HCT116 (cell line): ENCODE measurements around the gene FURIN. TPM values are rescaled to one million over a fixed set of nuclear protein-coding genes. Genes with fewer than 3 reads are reported as not detected.
A peak's percentile ranks its signal among the peaks of the same experiment; 100 is the strongest.

Experiments used
- ATAC-seq: fragments of 200-7000 bp; cut with Tn5 transposase; 2 replicates; pipeline ENCODE4 v1.9.1; 2020; ENCODE audit warnings: mild to moderate bottlenecking, moderate library complexity
- BruUV-seq: library from RNA; stranded (reverse); fragments of 400-500 nt; replicated peaks from 2 replicates; lab custom pipeline; 2021; lab: Mats Ljungman, UMichigan
- CTCF ChIA-PET: fragments of 300-600 bp; sonication (Branson Sonifier 250); formaldehyde crosslinking; loops from one replicate; lab custom pipeline; 2021; ENCODE audit warnings: antibody characterized with exemption; lab: Charles Lee
- POLR2A ChIA-PET: fragments of 300-600, 350-600 bp; sonication (Branson Sonifier 250); formaldehyde crosslinking; loops from one replicate; lab custom pipeline; 2021; ENCODE audit warnings: antibody characterized with exemption; lab: Charles Lee
- RAD21 ChIA-PET, 2 experiments: fragments of 300-600 bp; sonication (Branson Sonifier 250); formaldehyde crosslinking; loops; one replicate each; lab custom pipeline; 2023; ENCODE audit warnings: low total read pairs in 2 of 2; ENCODE audit not compliant: uncharacterized antibody in 2 of 2, unreplicated experiment in 2 of 2, low non-redundant PET in 1 of 2; lab: Charles Lee
- DNase-seq: peaks from one replicate; pipeline ENCODE4 v3.0.0-alpha.2; 2010; ENCODE audit warnings: low read depth, low spot score
- H2AFZ ChIP-seq: fragments of 200-600 bp; shearing (Covaris generic), sonication (generic); 2 replicates; pipeline ENCODE4 v1.6.1; 2017; ENCODE audit warnings: low read depth, mixed run types, mixed read lengths, antibody characterized with exemption, low read length; ENCODE audit not compliant: poor library complexity, severe bottlenecking
- H3K27ac ChIP-seq: 2 replicates; pipeline ENCODE4 v1.5.1; 2012; ENCODE audit warnings: low read depth, low read length
- H3K27me3 ChIP-seq: fragments of 200-600 bp; sonication (generic); 2 replicates; pipeline ENCODE4 v1.6.1; 2016; ENCODE audit warnings: mixed run types, low read length, mixed read lengths; ENCODE audit not compliant: insufficient read depth
- H3K36me3 ChIP-seq, 2 experiments: fragments of 200-500 bp in 1 of 2; fragments of 200-600 bp in 1 of 2; sonication (Bioruptor generic) in 1 of 2; sonication (generic) in 1 of 2; 2 replicates each; pipeline versions ENCODE4 v1.5.1 to v1.6.1; 2014 to 2016; ENCODE audit warnings: low read length in 2 of 2, inconsistent platforms in 1 of 2, mixed read lengths in 1 of 2, mixed run types in 1 of 2; ENCODE audit not compliant: insufficient read depth in 2 of 2, control insufficient read depth in 1 of 2
- H3K4me1 ChIP-seq, 2 experiments: fragments of 200-600 bp in 1 of 2; sonication (generic) in 1 of 2; 2 replicates each; pipeline versions ENCODE4 v1.5.1 to v1.6.1; 2012 to 2017; ENCODE audit warnings: low read length in 2 of 2, inconsistent platforms in 1 of 2, mild to moderate bottlenecking in 1 of 2, mixed read lengths in 1 of 2, mixed run types in 1 of 2, moderate library complexity in 1 of 2; ENCODE audit not compliant: insufficient read depth in 2 of 2, control insufficient read depth in 1 of 2
- H3K4me2 ChIP-seq: fragments of 200-600 bp; sonication (generic); 2 replicates; pipeline ENCODE4 v1.6.1; 2017; ENCODE audit warnings: mixed run types, low read length, mixed read lengths
- H3K4me3 ChIP-seq, 2 experiments: fragments of 200-600 bp in 1 of 2; sonication (generic) in 1 of 2; replicated peaks in 1 of 2; 2 replicates each; pipeline ENCODE4 v1.5.1; 2011 to 2016; ENCODE audit warnings: low read length in 2 of 2, control low read depth in 1 of 2, low read depth in 1 of 2, mild to moderate bottlenecking in 1 of 2, mixed read lengths in 1 of 2, mixed run types in 1 of 2
- H3K79me2 ChIP-seq: fragments of 200-600 bp; sonication (generic); 2 replicates; pipeline ENCODE4 v1.6.1; 2017; ENCODE audit warnings: mild to moderate bottlenecking, mixed run types, low read length, moderate library complexity, mixed read lengths; ENCODE audit not compliant: insufficient read depth
- H3K9ac ChIP-seq: fragments of 200-600 bp; sonication (generic); 2 replicates; pipeline ENCODE4 v1.6.1; 2016; ENCODE audit warnings: low read length, mixed read lengths
- H3K9me2 ChIP-seq: fragments of 200-600 bp; sonication (generic), shearing (Covaris generic); 2 replicates; pipeline ENCODE4 v1.6.1; 2017; ENCODE audit warnings: mixed run types, mild to moderate bottlenecking, moderate library complexity; ENCODE audit not compliant: insufficient read depth
- H3K9me3 ChIP-seq, 2 experiments: fragments of 200-500 bp in 1 of 2; fragments of 200-600 bp in 1 of 2; sonication (Bioruptor generic) in 1 of 2; sonication (generic) in 1 of 2; 2 replicates each; pipeline ENCODE4 v1.6.1; 2014 to 2017; ENCODE audit warnings: low read length in 2 of 2, mixed read lengths in 2 of 2, inconsistent platforms in 1 of 2, low read depth in 1 of 2, mild to moderate bottlenecking in 1 of 2, mixed run types in 1 of 2, moderate library complexity in 1 of 2; ENCODE audit not compliant: control insufficient read depth in 1 of 2, insufficient read depth in 1 of 2
- H4K20me1 ChIP-seq: fragments of 200-600 bp; sonication (generic), shearing (Covaris generic); 2 replicates; pipeline ENCODE4 v1.6.1; 2017; ENCODE audit warnings: mixed run types, mild to moderate bottlenecking, moderate library complexity; ENCODE audit not compliant: insufficient read depth
- EGR1 ChIP-seq: IDR thresholded peaks from 2 replicates; pipeline ENCODE4 v1.6.1; 2012; ENCODE audit warnings: low read depth
- EZH2 ChIP-seq: fragments of 200-600 bp; sonication (generic); IDR thresholded peaks from 2 replicates; pipeline ENCODE4 v1.6.1; 2017; ENCODE audit warnings: antibody characterized with exemption, mixed run types
- POLR2A ChIP-seq: IDR thresholded peaks from 2 replicates; pipeline ENCODE4 v1.7.0; 2011; ENCODE audit warnings: borderline replicate concordance; ENCODE audit not compliant: insufficient read depth, insufficient read length; ENCODE audit errors: extremely low read depth
- SIN3A ChIP-seq: IDR thresholded peaks from 2 replicates; pipeline ENCODE4 v1.6.1; 2012; ENCODE audit warnings: low read depth
- intact Hi-C: fragments of 100-400 bp; cut with micrococcal nuclease; formaldehyde crosslinking; loops from 2 replicates; pipeline ENCODE4 v1.10.0; 2022
- total RNA-seq: library from RNA; stranded (reverse); gene quantifications from one replicate; pipeline ENCODE4 v1.2.1, GENCODE V29; 2021; ENCODE audit not compliant: unreplicated experiment
- TF ChIP-seq, protein P1 (sequence below): IDR thresholded peaks from 2 replicates; pipeline ENCODE4 v1.6.1; 2012

The FURIN gene
- total RNA-seq, 1 experiment from 2014 or later, result 42.0 TPM

DNA sequence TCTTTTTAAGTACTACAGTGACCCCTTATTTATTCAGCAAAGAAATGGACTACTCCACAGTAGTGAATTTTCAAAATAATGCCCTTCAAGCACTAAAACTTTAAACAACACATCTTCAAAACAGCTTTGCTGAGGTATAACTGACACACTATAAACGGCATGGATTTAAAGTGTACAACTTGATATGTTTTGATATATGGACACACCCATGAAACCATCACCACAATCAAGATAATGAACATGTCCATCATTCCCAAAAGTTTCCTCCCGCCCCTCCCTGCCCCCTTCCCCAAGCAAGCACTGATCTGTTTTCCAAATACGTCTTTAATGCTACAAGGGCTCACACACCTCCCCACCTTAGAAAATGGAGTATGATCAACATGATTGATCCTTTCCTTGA lies 1.6 kb upstream of the FURIN start:
- Histone ChIP-seq H3K27me3 (no peaks in the 10 kb centered on the region), H3K79me2 (peaks cover 7% of the 10 kb centered on the region; the same call in 1 of the 2 replicates), H3K9ac (no peak overlapping the region), H3K4me1 (peaks cover 36 to 56% of the 10 kb centered on the region in 2 experiments), H4K20me1 (no peaks in the 10 kb centered on the region), H3K36me3 (no peaks in the 10 kb centered on the region), H3K27ac (no peak overlapping the region), H2AFZ (no peak overlapping the region), H3K4me2 (no peak overlapping the region), H3K9me2 (no peaks in the 10 kb centered on the region), H3K4me3 (no peak overlapping the region), H3K9me3 (no peaks in the 10 kb centered on the region)
- ChIA-PET POLR2A (no interaction called here), RAD21 (no interaction called here), CTCF (no interaction called here)
- intact Hi-C loops, result no loop called here
- ATAC-seq (no peak), DNase-seq (no peak)
- no TSS peak for BruUV-seq
- TF ChIP-seq, protein P1, sequence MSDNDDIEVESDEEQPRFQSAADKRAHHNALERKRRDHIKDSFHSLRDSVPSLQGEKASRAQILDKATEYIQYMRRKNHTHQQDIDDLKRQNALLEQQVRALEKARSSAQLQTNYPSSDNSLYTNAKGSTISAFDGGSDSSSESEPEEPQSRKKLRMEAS, result no peak

DNA sequence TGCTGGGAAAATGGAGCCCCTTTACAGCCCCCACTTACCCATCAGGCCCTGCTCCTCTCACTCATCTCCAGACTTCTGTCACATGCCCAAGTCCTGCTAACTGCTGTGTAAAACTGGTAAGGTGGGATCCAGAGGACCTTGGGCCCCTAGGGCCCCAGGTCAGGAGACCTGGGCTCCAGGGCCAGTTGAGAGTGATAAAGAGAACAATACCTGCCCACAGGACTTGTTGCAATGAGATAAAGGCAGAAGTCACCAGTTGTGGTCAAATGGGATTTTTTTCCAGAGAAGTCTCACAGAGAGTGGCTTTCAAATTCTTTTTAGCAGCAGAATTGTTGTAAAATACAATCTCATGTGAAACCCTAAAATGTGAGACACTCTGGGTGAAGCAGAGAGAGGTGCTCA lies 753 bp downstream of the FURIN start:
- H4K20me1 ChIP-seq, result no peaks in the 10 kb centered on the region
- ChIA-PET CTCF (interaction anchor here (1.5 kb wide), 1 partner anchor 17 kb away, joined by 4 read pairs; no protein-coding TSS in a partner anchor), POLR2A (interaction anchor here (1.1 kb wide), 1 partner anchor 14 kb away, joined by 4 read pairs; no protein-coding TSS in a partner anchor), RAD21 (no interaction called here)
- peak overlapping the region; percentile 83 for H3K9ac ChIP-seq
- no peak overlapping the region for H2AFZ ChIP-seq
- no peaks in the 10 kb centered on the region for H3K9me3 ChIP-seq
- no peaks in the 10 kb centered on the region for H3K9me2 ChIP-seq
- H3K27me3 ChIP-seq, result no peaks in the 10 kb centered on the region
- peaks cover 54 to 64% of the 10 kb centered on the region in 2 experiments for H3K4me1 ChIP-seq
- TF ChIP-seq EGR1 (no peak), EZH2 (no peak), POLR2A (no peak), SIN3A (no peak)
- TF ChIP-seq, all 23 proteins: peak for 0
- DNase-seq (no peak), ATAC-seq (no peak)
- intact Hi-C loops, result no loop called here
- Histone ChIP-seq H3K79me2 (peaks cover 29% of the 10 kb centered on the region), H3K4me2 (peak overlapping the region; percentile 97), H3K36me3 (no peaks in the 10 kb centered on the region), H3K4me3 (peak overlapping the region; percentile 3 to 86; a peak in 3 of 4 replicates), H3K27ac (peak overlapping the region; percentile 95)
- no TSS peak for BruUV-seq
